HG02870 (cell line): Measurements from ENCODE around the gene GTF3C1.
"Not testable (repeated sequence)": the region's sequence is repeated elsewhere in the genome, so short reads cannot be mapped to it uniquely, and the experiment has no call there.

Source experiments
- ATAC-seq: cut with Tn5 transposase; IDR thresholded peaks from one replicate; pipeline ENCODE4 v1.9.1; 2021; ENCODE audit warnings: mild to moderate bottlenecking, moderate library complexity; ENCODE audit not compliant: unreplicated experiment

The GTF3C1 gene

GRCh38 chr16:27464626-27465482, 84.9 kb downstream of the GTF3C1 start:
- no peak for ATAC-seq

GRCh38 chr16:27463741-27464591, 85.7 kb downstream of the GTF3C1 start:
- ATAC-seq = no peak

GRCh38 chr16:27462846-27463682, 86.6 kb downstream of the GTF3C1 start:
- ATAC-seq = no peak

- ATAC-seq = no peak
These were observed 87.4 kb downstream of the GTF3C1 start for GRCh38 chr16:27462200-27462845.

GRCh38 chr16:27461483-27462171, 88.1 kb downstream of the GTF3C1 start:
- no peak for ATAC-seq

GRCh38 chr16:27460663-27461482, 88.8 kb downstream of the GTF3C1 start:
- ATAC-seq = no peak

- no peak for ATAC-seq
These were observed 89.5 kb downstream of the GTF3C1 start for GRCh38 chr16:27460213-27460612.

GRCh38 chr16:27458987-27459688, 90.6 kb downstream of the GTF3C1 start:
- ATAC-seq = no peak

GRCh38 chr16:27458258-27458657, 91.5 kb downstream of the GTF3C1 start:
- ATAC-seq = no peak

- ATAC-seq = not testable (repeated sequence)
These were observed 92.2 kb downstream of the GTF3C1 start for GRCh38 chr16:27457605-27457900.

GRCh38 chr16:27455700-27456099, 94.0 kb downstream of the GTF3C1 start:
- no peak for ATAC-seq

GRCh38 chr16:27453494-27453825, 96.3 kb downstream of the GTF3C1 start:
- ATAC-seq = no peak

GRCh38 chr16:27452569-27453493, 96.9 kb downstream of the GTF3C1 start:
- ATAC-seq = no peak

- peak; percentile 13 for ATAC-seq
These were observed 99.5 kb downstream of the GTF3C1 start for GRCh38 chr16:27450196-27450549.

- peak; percentile 64 for ATAC-seq
These were observed 100.1 kb downstream of the GTF3C1 start for GRCh38 chr16:27449434-27450195.

GRCh38 chr16:27448532-27449433, 100.9 kb downstream of the GTF3C1 start:
- ATAC-seq = no peak
